A549 (cell line): ENCODE measurements around the gene DMP1.
A peak's percentile ranks its signal among the peaks of the same experiment; 100 is the strongest.

Source experiments
- MAX ChIP-seq: IDR thresholded peaks from 2 replicates; pipeline ENCODE4 v1.6.1; 2012
- ZFP36 ChIP-seq: fragments of 450-650 bp; IDR thresholded peaks from 2 replicates; pipeline ENCODE4 v1.6.1; 2014; ENCODE audit warnings: borderline replicate concordance; ENCODE audit not compliant: partially characterized antibody
- TF ChIP-seq, protein P1 (sequence below): fragments of >200 bp; sonication (Bioruptor Twin); formaldehyde crosslinking; IDR thresholded peaks from 3 replicates; pipeline ENCODE4 v1.5.1; 2016

DNA sequence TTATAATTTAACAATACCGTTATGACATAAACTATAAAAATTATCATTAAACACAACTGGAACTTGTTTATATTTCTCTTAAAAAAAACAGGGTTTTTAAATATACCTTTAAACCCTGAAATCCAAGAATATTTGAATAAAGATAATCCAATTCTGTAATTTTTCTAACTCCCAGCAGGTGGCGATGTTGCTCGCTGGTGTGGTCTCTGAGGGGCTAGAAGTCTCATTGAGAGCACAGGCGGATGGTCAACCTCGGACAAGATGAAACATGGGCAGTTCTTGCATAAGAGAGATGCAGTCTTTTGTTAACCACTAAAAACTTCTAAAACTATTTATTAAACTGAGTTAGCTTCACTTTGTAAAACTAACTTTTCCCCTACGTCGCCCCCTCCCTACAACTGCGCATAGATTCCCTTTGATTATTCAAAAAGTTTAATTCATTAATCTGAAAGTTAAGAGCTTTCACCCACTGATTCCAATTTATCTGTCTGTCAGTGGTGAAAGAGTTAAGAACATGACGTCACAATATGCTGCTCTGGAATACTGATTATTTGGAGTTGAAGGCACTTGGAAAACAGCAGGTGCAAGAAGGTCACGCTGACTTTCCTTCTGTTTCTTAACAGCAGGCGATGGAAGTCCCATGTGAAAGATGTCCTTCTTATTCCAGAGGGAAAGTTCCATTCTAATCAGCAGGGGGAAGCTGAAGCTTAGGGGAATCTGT lies 29.5 kb downstream of the DMP1 start:
- TF ChIP-seq, protein P1, sequence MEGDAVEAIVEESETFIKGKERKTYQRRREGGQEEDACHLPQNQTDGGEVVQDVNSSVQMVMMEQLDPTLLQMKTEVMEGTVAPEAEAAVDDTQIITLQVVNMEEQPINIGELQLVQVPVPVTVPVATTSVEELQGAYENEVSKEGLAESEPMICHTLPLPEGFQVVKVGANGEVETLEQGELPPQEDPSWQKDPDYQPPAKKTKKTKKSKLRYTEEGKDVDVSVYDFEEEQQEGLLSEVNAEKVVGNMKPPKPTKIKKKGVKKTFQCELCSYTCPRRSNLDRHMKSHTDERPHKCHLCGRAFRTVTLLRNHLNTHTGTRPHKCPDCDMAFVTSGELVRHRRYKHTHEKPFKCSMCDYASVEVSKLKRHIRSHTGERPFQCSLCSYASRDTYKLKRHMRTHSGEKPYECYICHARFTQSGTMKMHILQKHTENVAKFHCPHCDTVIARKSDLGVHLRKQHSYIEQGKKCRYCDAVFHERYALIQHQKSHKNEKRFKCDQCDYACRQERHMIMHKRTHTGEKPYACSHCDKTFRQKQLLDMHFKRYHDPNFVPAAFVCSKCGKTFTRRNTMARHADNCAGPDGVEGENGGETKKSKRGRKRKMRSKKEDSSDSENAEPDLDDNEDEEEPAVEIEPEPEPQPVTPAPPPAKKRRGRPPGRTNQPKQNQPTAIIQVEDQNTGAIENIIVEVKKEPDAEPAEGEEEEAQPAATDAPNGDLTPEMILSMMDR = peak; percentile 71
- TF ChIP-seq MAX = no peak
- no peak for TF ChIP-seq ZFP36
